ENCODE measurements around the gene SLC20A1.

DNA sequence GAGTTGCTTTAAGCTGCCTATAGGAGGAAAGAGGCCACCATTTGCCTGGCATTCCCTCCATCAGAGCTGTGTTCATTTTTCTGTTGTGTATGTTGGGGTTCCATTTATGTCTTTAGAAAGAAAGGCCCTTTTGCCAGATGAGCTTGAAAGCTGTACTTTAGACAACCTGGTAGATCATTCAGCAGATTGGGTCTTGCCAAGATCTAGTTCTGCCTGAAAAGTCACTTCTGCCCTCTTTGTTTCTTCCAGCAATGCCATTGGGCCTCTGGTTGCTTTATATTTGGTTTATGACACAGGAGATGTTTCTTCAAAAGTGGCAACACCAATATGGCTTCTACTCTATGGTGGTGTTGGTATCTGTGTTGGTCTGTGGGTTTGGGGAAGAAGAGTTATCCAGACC, 14.4 kb downstream of the SLC20A1 start:
- TF ChIP-seq, protein P1, sequence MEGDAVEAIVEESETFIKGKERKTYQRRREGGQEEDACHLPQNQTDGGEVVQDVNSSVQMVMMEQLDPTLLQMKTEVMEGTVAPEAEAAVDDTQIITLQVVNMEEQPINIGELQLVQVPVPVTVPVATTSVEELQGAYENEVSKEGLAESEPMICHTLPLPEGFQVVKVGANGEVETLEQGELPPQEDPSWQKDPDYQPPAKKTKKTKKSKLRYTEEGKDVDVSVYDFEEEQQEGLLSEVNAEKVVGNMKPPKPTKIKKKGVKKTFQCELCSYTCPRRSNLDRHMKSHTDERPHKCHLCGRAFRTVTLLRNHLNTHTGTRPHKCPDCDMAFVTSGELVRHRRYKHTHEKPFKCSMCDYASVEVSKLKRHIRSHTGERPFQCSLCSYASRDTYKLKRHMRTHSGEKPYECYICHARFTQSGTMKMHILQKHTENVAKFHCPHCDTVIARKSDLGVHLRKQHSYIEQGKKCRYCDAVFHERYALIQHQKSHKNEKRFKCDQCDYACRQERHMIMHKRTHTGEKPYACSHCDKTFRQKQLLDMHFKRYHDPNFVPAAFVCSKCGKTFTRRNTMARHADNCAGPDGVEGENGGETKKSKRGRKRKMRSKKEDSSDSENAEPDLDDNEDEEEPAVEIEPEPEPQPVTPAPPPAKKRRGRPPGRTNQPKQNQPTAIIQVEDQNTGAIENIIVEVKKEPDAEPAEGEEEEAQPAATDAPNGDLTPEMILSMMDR (IDR thresholded peaks at IDR 0.05; ENCODE audit: insufficient read depth, low read length, poor library complexity, severe bottlenecking) = no peak
- TF ChIP-seq EZH2phosphoT487 (conservative IDR thresholded peaks at IDR 0.05; ENCODE audit: low read length) = no peak

Data from SU-DHL-6 (cell line).